Measurements from ENCODE around the gene SPHK2.

- TF ChIP-seq POLR2AphosphoS5 (IDR thresholded peaks at IDR 0.05; ENCODE audit: low read depth, low read length) (no peak), POLR2A (IDR thresholded peaks at IDR 0.05; ENCODE audit: low read depth, low read length) (no peak), PAX5 (IDR thresholded peaks at IDR 0.05; ENCODE audit: insufficient read depth, low read length, severe bottlenecking) (no peak), TAF1 (IDR thresholded peaks at IDR 0.05; ENCODE audit: low read depth, low read length) (no peak), SPI1 (IDR thresholded peaks at IDR 0.05; ENCODE audit: low read depth, low read length) (no peak), POU2F2 (IDR thresholded peaks at IDR 0.05; ENCODE audit: low read depth, low read length) (no peak)
Measured at GRCh38 chr19:48624791-48625723, 5.8 kb downstream of the SPHK2 start.
